ENCODE data around the gene TBX20.
"Not testable (repeated sequence)": the region's sequence is repeated elsewhere in the genome, so short reads cannot be mapped to it uniquely, and the experiment has no call there.

The TBX20 gene

DNA sequence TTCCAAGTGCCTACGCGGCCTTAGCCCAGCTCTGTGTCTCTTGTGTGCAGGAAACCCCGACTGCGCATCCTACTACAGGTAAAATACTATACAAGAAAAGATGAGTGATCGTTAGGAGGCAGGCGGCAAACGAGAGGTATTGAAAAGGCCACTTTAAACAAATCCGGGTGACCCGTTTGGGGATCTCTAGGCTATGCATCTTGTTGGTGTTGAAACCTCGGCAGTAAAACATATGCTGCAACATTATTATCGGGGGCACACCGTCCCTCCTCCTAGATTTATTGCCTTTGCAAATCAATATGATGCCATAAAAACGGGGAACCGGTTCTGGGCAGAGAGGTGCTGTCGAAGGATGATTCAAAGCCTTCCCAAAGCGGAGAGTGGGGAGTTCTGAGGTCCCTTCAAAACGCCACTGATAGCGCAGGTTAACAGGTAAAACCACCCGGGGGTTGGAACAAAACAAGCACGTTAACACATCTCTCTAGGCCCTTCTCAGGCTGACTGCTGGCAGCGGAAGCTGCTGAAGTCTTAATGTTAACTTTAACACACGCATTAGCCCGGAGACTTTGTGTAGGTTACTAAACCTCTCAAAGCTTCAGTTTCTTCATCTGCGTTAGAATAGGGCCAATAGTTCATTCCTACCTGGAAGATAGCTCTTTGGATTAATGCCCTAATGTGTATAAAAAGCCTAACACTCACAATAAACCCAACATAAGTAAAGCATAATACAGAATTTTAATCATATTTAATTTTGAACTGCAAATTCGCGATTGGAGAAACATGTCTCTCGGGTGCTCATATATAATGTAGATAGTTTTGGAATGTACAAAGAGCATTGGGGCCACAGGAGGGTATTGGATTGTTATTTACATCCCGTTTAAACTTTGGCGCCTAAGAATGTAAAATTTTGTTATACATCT is 2.6 kb upstream of the TBX20 start:
- in situ Hi-C loops (cut with HindIII; ENCODE audit: low sequenced_read_pairs), result no loop called here

GRCh38 chr7:35255443-35256255 is 1.7 kb upstream of the TBX20 start:
- in situ Hi-C loops (cut with HindIII; ENCODE audit: low sequenced_read_pairs), result no loop called here

DNA sequence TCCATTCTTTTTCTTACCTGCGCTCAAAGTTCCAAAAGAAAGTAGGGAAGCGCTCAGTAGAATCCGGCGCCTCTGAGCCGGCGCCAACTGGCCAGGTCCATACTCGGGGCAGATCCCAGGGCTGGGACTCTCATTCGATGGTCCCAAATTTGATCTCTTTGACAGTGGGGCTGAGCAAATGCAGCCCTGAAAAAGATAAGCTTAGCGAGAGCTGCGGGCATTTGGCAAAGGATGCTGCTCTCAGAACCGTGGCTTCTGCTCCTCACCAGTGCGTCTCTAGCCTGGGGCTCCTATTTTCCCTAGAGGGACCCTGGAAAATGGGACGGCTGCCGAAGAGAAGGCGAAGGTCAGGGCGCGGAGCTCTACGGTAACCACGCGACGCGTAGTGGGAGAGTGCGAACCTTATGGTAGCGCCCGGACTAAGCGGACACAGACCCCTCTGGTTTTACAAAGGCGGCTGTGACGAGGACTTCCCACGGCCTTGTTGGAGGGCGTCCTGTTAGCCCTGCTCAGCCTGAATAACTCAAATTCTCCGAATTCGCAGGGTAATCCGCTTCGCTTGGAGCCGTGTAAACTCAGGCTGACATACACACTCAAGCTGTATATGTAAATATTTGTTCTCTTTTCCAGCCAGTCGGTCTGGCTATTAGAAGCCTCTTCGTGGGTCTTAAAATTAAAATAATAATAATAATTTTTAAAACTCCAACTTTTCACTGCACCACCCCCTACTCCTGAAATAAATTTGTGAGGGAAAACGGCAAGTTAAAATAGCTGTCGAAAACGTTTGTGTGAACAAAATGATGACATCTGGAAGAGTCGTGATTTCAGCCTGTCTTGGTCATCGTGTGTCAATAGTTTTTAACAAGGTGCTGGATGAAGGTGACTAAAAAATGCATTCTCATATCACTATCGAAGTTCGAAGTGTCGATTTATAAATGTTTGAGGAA is 869 bp upstream of the TBX20 start:
- in situ Hi-C loops (cut with HindIII; ENCODE audit: low sequenced_read_pairs), result no loop called here

GRCh38 chr7:35253460-35253709 is 515 bp downstream of the TBX20 start:
- in situ Hi-C loops (cut with HindIII; ENCODE audit: low sequenced_read_pairs), result no loop called here

DNA sequence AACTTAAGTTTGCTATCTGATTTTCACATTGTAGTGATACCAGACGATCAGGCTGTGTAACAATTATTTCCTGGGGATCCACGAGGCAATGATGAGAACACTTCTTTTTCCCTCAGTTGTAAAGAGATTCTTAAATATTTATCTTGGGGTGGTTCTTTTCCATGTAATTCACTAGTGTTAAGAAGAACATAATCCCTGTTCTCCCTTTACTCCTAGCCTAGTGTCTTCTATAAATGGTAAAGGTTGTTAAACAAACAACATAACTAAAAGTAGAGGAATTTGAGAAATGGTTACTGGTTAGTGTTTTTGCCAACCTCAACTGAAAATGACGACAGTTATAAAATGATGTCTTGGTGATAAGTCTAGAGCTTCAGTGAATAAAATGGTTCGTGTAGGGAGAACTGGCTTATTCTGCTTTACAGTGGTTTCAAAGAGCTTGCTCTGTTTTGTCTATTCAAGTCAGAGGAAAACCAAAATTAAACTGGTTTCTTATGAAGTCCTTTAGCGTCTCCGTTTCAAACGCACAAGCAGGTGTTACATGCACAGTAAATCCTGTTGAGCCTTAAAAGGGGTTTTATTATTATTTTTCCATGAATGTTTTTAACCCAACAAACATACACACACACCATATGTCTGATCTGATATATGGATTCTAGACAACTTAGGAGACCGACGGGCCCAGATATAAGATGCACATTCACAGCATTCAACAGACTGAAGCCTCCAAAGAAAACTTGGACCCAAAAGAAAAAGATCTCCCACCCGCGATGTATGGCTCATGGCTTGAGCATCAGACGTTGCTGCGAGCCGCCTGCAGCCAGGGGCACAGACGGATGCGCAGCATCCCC is 1.1 kb downstream of the TBX20 start:
- in situ Hi-C loops (cut with HindIII; ENCODE audit: low sequenced_read_pairs), result no loop called here

- in situ Hi-C loops (cut with HindIII; ENCODE audit: low sequenced_read_pairs), result no loop called here
Measured at GRCh38 chr7:35251606-35252310, 2.1 kb downstream of the TBX20 start.

DNA sequence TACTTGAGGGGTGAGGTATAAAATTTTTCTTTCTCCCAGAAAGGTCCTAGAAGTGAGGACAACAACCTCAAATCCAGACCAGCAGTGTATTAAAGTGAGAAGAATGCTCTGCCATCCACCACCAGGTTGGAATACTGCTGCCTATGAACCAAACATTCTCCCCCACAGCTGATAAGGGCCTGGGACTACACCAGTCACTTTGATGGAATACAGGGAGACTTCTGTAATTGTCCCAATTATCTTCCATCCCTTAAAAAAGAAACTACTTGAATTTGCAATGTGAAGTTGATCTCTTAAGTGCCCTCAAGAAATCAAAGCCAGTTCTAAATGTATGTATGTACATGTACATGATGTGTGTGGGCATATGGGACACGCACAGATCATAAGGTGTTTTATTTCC is 3.0 kb downstream of the TBX20 start:
- in situ Hi-C loops (cut with HindIII; ENCODE audit: low sequenced_read_pairs), result no loop called here

- in situ Hi-C loops (cut with HindIII; ENCODE audit: low sequenced_read_pairs), result no loop called here
Measured at GRCh38 chr7:35250452-35250851, 3.4 kb downstream of the TBX20 start.

DNA sequence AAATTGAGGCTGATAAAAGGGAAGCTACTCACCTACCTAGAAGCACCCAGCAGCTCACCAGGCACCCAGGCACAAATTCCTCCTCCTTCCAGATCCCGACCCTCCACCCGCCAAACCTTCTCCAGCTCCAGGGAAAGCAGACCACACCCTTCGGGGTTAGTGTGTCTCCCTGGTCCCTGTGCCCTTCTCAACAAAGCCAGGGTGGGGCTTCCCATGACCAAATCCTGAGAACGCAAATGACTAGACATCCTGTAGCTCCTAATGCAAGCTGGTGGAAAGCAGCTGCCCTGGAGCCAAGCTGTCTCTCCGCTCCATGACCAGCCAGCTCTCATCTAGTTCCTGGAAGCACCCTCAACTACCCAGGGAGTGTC is 4.4 kb downstream of the TBX20 start:
- in situ Hi-C loops (cut with HindIII; ENCODE audit: low sequenced_read_pairs), result no loop called here

GRCh38 chr7:35248576-35249536 is 5.0 kb downstream of the TBX20 start:
- in situ Hi-C loops (cut with HindIII; ENCODE audit: low sequenced_read_pairs), result no loop called here

- in situ Hi-C loops (cut with HindIII; ENCODE audit: low sequenced_read_pairs), result no loop called here
Measured at GRCh38 chr7:35246819-35247218, 7.1 kb downstream of the TBX20 start.

- in situ Hi-C loops (cut with HindIII; ENCODE audit: low sequenced_read_pairs), result no loop called here
Measured at GRCh38 chr7:35241884-35242283, 12.0 kb downstream of the TBX20 start.

- in situ Hi-C loops (cut with HindIII; ENCODE audit: low sequenced_read_pairs), result no loop called here
Measured at GRCh38 chr7:35241436-35241835, 12.5 kb downstream of the TBX20 start.

- in situ Hi-C loops (cut with HindIII; ENCODE audit: low sequenced_read_pairs), result not testable (repeated sequence)
Measured at GRCh38 chr7:35241008-35241407, 12.9 kb downstream of the TBX20 start.

DNA sequence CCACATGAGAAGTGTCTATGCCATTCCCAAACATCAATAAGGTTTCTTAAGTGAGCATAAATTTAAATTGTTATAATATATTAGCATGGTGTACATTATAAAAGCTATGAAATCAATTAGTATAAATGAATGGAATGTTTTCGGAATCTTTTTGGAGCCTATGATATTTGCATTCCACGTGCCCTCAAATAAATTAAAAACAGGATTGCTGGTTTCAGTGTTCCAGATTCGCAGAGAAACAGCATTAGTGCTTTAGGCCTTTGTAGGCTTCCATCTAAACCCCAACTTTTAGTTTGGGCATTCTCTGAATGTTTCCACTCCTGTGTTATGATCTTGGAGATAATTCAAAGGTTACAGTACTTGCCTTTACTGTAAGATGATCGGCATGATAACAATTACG is 15.4 kb downstream of the TBX20 start:
- in situ Hi-C loops (cut with HindIII; ENCODE audit: low sequenced_read_pairs), result not testable (repeated sequence)

DNA sequence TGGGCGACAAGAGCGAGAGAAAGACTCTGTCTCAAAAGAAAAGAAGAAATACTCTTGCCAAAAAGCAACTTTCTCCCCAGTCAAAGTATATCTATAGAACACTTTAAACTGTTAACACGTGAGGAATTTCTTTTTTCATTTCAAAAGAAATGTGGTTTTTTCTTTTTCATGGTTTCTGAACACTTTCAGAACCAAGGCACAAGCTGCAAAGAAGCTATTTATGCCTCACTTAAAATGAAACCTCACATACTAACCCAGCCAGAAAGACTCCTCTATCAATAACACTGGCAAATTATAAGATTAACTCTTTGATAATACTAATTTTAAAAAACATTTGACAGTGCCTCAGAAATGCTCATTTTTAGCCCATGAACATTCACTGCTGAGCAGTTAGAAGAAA is 20.9 kb downstream of the TBX20 start:
- in situ Hi-C loops (cut with HindIII; ENCODE audit: low sequenced_read_pairs), result no loop called here

- in situ Hi-C loops (cut with HindIII; ENCODE audit: low sequenced_read_pairs), result not testable (repeated sequence)
Measured at GRCh38 chr7:35231221-35231620, 22.7 kb downstream of the TBX20 start.

DNA sequence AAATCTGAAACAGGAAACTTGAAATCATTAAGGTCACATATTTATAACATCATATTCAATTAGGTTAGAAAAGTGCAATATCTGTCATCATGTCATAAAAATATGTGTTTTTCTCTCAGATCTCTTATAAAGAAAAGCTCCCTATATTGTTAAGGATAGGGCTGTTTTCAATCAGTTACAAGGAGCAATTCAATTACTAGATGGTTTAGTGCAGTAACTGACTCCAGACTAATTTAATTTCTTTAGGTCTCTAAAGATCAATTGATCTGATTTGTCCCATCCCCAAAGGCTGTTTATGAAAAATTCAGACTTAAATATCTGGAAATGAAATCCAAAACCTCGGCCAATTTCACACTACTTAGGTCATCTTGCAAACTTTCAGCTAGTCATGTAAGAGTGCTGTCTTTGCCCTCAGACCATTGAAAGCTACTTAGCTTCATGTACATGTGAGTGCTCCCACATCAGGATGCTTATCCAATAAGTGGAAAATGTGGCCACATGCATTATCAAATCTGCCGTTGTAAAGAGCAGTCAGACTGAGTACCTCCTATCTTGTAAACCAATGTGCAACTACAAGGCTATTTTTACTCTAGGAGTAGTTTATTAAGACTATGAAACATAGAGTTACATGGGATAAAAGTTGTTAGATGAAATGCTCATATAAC is 24.7 kb downstream of the TBX20 start:
- in situ Hi-C loops (cut with HindIII; ENCODE audit: low sequenced_read_pairs), result not testable (repeated sequence)
